Metanephros (tissue), 2 donors: Measurements from ENCODE around the gene HOXD8. TPM values are rescaled to one million over a fixed set of nuclear protein-coding genes. Genes with fewer than 3 reads are reported as not detected.

Experiments
- small RNA-seq: library from RNA; depleted of rRNA; stranded (forward); fragments of <200 nt; gene quantifications from one replicate; pipeline ENCODE3, GENCODE V24; 2014; ENCODE audit warnings: low replicate concordance
- total RNA-seq: library from RNA; depleted of rRNA; stranded (reverse); fragments of >200 nt; gene quantifications from one replicate; pipeline ENCODE4 v1.2.3, GENCODE V29; 2014

The HOXD8 gene
- 69.9 TPM for total RNA-seq

GRCh38 chr2:176128982-176129796 lies at the start of gene HOXD8:
HOXD8 (plus strand) TSS chr2:176129705; CDS start chr2:176130367, 662 bp downstream.

DNA sequence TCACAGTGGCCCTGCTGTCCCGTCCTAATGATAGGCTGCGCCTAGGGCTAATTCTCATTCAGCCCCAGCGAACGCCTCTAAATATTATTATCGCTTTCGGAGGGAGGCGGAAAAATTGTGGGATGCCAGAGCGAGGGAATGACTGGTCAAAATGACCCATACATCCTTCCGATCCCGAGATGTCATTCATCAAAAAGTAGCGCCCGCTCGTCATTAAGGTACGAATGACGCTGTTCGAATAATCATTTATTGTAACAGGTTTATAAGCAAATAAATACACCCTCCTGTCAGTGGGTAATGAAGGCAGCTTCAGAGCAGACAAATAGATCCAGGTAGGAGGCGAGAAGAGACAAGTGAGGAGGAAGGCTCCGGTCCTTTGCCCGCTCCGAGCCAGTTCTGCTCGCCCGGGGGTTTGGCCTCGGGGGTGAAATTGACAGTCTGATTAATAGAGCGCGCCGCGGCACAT lies 45.7 kb upstream of the HOXD8 start, which contains the start of gene EVX2:
Gene EVX2 (minus strand): TSS at position 167 of the 466 bp plus-strand sequence. CDS start 186 bp downstream, outside the sequence.

DNA sequence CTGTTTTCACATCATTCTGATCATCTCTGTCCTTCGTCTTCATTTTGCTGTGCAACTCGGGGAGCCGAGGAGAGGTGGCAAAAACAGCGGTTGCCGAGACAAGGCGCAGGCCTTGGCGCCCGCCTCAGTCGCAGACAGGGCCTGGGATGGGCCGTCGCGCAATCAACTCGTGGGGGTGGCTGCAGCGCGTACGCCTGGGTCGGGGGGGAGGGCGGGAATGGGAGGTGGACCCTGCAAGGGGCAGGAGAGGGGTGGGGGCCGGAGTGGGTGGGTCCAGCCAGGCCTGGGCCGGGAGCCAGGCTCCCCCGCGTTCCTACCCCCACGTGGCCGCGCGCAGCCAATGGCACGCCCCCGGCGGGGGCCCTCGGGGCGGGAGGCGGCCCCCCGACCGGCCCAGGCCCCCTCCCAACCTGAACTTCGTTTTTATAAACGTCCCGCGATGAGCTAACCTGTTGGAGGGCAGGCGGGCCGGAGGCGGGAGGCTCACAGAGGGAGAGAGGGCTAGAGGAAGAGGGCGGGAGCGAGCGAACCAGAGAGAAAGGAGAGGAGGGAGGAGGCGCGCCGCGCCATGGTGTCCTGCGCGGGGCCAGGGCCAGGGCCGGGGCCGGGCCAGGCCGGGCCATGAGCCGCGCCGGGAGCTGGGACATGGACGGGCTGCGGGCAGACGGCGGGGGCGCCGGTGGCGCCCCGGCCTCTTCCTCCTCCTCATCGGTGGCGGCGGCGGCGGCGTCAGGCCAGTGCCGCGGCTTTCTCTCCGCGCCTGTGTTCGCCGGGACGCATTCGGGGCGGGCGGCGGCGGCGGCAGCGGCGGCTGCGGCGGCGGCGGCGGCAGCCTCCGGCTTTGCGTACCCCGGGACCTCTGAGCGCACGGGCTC lies 37.0 kb upstream of the HOXD8 start, which contains the start of gene HOXD13:
Gene HOXD13 (plus strand): TSS at position 452 of the 875 bp plus-strand sequence. CDS start 170 bp downstream, at position 622.

DNA sequence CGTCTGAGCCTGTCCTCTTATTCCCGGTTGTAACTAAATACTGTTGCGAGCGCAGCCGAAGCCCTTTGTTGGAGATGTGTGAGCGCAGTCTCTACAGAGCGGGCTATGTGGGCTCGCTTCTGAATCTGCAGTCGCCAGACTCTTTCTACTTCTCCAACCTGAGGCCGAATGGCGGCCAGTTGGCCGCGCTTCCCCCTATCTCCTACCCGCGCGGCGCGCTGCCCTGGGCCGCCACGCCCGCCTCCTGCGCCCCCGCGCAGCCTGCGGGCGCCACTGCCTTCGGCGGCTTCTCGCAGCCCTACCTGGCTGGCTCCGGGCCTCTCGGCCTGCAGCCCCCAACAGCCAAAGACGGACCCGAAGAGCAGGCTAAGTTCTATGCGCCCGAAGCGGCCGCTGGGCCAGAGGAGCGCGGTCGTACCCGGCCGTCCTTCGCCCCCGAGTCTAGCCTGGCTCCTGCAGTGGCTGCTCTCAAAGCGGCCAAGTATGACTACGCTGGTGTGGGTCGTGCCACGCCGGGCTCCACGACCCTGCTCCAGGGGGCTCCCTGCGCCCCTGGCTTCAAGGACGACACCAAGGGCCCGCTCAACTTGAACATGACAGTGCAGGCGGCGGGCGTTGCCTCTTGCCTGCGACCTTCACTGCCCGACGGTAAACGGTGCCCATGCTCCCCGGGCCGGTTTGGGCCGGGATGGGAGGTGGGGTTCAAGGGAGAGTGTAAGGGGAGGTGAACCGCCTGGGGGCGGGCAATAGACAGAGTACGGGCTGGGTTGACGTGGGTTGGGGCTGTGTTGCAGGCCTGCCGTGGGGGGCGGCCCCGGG lies 29.6 kb upstream of the HOXD8 start, which contains the start of gene HOXD12:
Gene HOXD12 (plus strand): TSS at position 68 of the 819 bp plus-strand sequence. CDS start 7 bp downstream, at position 75.

DNA sequence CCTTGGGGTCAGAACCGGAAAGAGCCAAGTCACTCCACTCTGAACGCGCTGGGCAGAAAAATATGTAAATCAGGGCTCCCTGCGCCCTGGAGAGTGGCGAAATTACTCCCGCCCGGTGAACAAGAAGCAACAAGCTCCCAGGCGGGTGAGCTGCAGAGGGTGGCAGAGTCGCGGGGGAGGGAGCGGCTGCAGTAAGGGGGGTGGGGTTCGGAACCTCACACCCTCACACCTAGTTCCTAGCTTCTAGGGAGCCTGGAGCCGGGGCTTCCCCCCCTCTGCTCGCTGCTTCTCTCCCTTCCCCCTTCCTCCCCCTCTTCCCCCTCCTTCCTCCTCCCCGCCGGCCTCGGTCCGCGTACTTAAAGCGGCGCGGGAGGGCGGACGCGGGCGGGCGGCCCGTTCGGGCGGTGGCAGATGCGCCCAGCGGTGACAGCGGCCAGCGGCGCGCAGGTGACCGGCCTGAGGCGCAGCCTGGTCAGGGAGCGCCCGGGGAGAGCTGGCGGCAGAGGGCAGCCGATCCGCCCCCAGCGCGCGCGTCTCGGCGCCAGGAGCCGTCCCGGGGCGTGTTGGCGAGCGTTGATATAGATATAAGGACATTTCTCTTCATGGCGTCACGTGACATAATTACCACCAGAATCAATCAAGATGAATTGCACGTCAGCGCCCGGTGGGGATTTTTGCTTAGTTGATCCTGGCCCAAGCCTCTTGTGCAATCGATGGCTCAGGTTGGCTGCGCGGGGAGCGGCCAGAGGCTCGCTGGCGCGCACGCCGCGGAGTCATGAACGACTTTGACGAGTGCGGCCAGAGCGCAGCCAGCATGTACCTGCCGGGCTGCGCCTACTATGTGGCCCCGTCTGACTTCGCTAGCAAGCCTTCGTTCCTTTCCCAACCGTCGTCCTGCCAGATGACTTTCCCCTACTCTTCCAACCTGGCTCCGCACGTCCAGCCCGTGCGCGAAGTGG lies 22.6 kb upstream of the HOXD8 start, which contains the start of gene HOXD11:
Gene HOXD11 (plus strand): TSS at position 700 of the 959 bp plus-strand sequence. CDS start 76 bp downstream, at position 776.

GRCh38 chr2:176115883-176116813 lies 13.4 kb upstream of the HOXD8 start, which contains the start of gene HOXD10:
HOXD10 (plus strand) TSS chr2:176116778; CDS start chr2:176116834, 56 bp downstream.

GRCh38 chr2:176122683-176123410 lies 6.7 kb upstream of the HOXD8 start, which contains the start of gene HOXD9:
HOXD9 (plus strand) TSS chr2:176122719; CDS start chr2:176122769, 50 bp downstream.

GRCh38 chr2:176151442-176152287 lies 22.2 kb downstream of the HOXD8 start, which contains the start of gene HOXD4:
HOXD4 (plus strand) TSS chr2:176151550; CDS start chr2:176151634, 84 bp downstream.

DNA sequence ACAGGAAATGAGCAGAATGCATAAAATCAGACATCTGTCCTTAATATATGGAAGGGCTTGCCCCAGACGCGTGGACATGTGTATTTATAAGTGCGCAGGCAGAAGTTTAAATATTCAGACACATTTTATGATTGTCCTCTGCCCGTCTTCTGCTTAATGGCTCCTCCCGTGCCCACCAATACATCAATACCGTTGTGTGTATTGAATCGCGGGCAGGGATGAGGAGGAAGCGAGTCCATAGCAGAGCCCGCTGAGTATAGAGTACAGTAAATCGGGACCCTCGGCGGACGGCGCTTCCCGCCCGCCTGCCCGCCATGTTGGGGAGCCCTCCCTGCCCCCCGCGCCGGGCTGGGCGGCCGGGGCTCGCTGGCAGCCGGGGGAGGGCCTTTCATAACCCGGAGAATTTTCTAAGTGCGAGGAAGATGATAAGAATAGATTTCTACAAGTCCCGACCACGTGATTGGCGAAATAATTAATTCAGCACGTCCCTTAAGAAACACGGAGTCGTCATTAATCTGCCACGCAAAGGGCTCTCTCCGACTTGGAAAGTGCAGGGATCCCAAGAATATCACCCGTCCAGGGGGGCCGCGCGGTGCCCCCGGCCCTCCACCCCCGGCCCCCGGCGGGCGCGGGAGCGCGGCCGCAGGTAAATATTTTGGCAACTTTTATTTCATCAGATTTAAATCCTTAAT lies 27.4 kb downstream of the HOXD8 start, which contains the start of gene HOXD3:
Gene HOXD3 (plus strand): TSS at position 501 of the 692 bp plus-strand sequence. CDS start 11,808 bp downstream, outside the sequence.

Small RNA genes within 50 kb of the gene (small RNA-seq; reads per million reads assigned to genes)
- gene MIR10B, result 204,125 reads per million, percentile 100 among the genes with 10 or more reads in this experiment

Other genes with a start within 250 kb of the HOXD8 start
- gene LNPK, start 127.4 kb upstream of the HOXD8 start, total RNA-seq, result 29.4 TPM
- not detected for gene EVX2, start 45.7 kb upstream of the HOXD8 start, total RNA-seq
- gene HOXD13, start 37.0 kb upstream of the HOXD8 start, total RNA-seq, result 0.06 TPM
- gene HOXD12, start 29.9 kb upstream of the HOXD8 start, total RNA-seq, result 0.23 TPM
- 40.2 TPM for gene HOXD11, start 22.4 kb upstream of the HOXD8 start, total RNA-seq
- 86.1 TPM for gene HOXD10, start 12.9 kb upstream of the HOXD8 start, total RNA-seq
- 50.0 TPM for gene HOXD9, start 7.0 kb upstream of the HOXD8 start, total RNA-seq
- 48.2 TPM for gene HOXD4, start 21.8 kb downstream of the HOXD8 start, total RNA-seq
- gene HOXD3, start 27.6 kb downstream of the HOXD8 start, total RNA-seq, result 74.7 TPM
- gene HOXD1, start 59.0 kb downstream of the HOXD8 start, total RNA-seq, result 5.5 TPM
- 74.2 TPM for gene MTX2, start 139.7 kb downstream of the HOXD8 start, total RNA-seq